Glomerular visceral epithelial cell (primary cell): ENCODE data around the gene EXOC4.
"Not testable (repeated sequence)": the region's sequence is repeated elsewhere in the genome, so short reads cannot be mapped to it uniquely, and the experiment has no call there.

Experiments
- DNase-seq: peaks from one replicate; pipeline ENCODE4 v3.0.0-alpha.2; 2016; ENCODE audit errors: extremely low spot score

Gene EXOC4

GRCh38 chr7:133863362-133864061, 610.6 kb downstream of the EXOC4 start:
- no peak for DNase-seq

DNA sequence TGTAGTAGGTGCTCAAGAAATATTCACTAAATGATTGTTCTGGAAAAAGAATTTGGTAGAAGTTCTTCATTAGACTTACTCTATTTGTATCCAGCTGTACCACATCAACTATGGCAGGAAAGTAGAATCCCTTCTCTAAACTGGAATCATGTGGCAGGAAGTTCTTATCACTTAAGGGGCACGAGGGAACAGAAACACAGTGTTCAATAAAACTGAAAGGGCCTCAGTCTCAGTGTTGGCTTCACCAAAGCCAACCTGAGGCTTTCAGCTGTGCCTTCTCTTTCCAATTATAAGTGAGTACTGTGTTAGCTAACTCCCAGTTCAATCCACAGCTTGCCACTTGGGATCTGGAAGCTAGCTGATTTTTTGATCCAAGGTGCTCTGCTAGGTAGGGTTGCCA, 616.7 kb downstream of the EXOC4 start:
- DNase-seq, result no peak

GRCh38 chr7:133871757-133872156, 618.9 kb downstream of the EXOC4 start:
- no peak for DNase-seq

- no peak for DNase-seq
These were observed 620.3 kb downstream of the EXOC4 start for GRCh38 chr7:133873187-133873586.

- DNase-seq, result no peak
These were observed 620.8 kb downstream of the EXOC4 start for GRCh38 chr7:133873631-133874030.

DNA sequence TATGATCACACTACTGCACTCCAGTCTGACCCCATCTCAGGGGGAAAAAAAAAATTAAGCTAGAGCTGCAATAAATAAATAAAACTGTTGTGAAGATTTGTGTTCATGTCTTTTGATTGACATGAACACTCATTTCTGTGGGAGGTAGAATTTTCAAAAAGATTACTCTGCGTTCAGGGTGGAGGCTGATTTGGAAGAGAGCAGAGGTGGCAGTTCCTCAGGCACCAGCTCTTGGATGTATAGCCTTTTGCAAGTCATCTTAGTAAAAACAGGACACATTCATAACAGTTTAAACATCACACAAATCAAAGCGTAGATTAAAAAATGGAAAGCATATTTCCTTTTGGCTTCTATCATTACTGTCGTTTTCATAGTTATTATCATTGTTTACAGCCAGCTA, 630.7 kb downstream of the EXOC4 start:
- DNase-seq, result no peak

- DNase-seq, result no peak
These were observed 632.3 kb downstream of the EXOC4 start for GRCh38 chr7:133885213-133885612.

DNA sequence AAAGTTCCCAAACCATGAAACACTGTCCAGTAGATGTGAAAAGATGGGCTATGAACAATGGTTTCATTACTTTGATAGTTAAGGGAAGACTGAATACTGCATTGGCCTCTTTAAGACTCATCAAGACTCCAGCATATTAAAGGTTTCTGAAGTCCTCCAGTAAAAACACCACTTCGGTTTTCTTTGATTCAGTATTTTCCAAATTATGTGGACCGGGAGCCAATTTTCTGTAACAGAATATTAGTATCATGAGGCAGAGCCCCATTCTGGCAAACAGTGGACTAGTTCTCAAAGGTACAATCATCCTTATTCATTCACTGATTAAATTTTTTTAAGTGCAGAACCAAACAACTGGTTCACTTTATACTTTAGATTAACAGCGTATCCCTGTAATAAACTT, 633.2 kb downstream of the EXOC4 start:
- no peak for DNase-seq

- no peak for DNase-seq
These were observed 633.9 kb downstream of the EXOC4 start for GRCh38 chr7:133886797-133887196.

- DNase-seq, result no peak
These were observed 634.6 kb downstream of the EXOC4 start for GRCh38 chr7:133887459-133887858.

DNA sequence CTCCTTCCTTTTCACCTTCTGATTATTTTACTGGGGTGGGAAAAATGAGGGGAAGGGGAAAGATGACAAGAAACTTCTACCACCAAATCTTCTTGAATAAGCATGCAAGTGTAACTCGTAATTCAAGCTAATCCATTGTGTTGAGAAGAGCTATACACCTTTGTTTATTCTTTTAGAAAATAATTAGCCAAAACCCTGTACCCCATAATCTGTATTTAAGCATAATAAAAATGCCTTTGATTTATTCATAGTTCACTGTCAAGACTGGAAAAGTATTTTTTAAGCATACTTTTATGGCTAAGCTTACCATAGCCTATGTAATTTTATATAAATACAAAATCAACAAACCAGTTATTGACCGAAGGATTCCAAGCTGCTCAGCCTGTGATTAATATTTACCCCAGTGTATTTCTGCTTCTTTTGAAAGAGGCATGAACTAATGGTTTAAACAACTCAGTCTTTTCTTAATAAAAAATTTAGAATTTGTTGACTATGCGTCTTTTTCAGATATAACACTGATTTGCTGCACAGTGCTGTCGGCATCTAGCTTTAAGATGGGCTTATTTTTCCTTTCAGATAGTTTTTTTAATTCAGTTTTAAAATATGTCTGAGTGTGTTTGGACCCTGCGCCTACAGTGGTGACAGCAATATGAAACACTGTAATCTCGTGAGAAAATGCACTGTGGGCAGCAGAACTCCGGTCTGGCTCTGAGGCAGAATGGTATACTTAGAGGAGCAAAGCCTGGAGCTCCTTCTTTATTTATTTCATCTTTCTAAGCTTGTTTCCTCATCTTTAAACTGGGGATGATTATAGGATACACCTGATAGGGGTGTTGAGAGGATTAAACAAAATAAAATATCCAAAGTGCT, 635.4 kb downstream of the EXOC4 start:
- DNase-seq, result no peak

DNA sequence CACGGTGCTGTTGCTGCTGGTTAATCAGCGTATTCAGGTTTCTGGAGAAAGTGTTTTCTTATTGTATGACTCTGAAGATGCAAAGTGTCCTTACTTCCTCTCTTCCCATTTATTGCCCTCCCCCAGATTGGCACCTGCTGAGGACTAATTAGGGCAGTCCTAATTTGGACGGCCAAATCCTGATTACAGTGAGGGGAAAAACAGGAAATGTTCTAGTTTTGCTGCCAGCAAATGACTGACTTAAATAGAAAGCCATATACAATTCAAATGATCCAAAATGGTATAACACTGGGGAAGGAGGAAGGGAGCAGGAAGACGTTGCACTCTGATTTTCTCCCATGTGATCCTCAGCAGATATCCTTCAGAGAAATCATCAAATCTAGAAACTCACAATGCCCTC, 651.9 kb downstream of the EXOC4 start:
- DNase-seq, result no peak

DNA sequence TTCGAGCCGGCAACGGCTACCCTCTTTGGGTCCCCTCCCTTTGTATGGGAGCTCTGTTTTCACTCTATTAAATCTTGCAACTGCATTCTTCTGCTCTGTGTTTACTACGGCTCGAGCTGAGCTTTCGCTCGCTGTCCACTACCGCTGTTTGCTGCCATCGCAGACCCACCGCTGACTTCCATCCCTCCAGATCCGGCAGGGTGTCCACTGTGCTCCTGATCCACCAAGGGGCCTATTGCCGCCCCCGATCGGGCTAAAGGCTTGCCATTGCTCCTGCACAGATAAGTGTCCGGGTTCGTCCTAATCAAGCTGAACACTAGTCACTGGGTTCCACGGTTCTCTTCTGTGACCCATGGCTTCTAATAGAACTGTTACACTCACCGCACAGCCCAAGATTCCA, 653.7 kb downstream of the EXOC4 start:
- not testable (repeated sequence) for DNase-seq

DNA sequence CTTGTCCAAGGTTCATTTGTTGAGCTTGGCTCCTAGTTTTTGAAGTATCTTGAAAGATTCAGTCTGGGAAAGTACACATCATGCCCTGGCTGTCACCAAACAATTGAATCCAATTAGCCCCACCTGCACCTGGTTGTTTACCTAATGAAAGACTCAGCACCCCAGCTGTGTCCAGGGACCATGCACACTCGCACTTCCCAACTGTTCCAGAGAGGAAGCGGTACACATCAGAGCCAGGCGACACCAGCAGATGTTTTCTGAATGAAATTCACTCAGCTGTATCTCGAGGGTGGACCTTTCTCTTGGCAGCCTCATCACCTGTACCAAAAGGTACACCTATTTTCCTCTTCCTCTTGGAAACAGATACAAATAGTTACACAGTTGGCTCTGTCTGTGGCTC, 657.9 kb downstream of the EXOC4 start:
- no peak for DNase-seq

DNA sequence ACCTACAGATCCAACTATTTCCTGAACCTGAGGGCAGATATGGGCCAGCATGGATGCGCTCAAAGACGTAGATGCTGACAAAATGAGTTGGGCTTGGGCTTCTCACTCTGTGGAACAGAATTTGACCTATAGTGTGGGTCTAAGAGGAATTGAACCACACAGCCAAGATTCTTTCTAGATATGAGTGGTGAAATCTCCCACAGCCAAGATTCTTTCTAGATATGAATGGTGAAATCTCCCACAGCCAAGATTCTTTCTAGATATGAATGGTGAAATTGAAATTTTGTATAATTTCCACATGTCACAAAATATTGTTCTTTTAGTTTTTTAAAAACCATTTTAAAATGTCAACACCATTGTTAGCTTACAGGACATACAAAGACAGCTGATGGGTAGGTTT, 658.8 kb downstream of the EXOC4 start:
- DNase-seq, result no peak

- peak; percentile 27 for DNase-seq
These were observed 660.2 kb downstream of the EXOC4 start for GRCh38 chr7:133912916-133913697.

DNA sequence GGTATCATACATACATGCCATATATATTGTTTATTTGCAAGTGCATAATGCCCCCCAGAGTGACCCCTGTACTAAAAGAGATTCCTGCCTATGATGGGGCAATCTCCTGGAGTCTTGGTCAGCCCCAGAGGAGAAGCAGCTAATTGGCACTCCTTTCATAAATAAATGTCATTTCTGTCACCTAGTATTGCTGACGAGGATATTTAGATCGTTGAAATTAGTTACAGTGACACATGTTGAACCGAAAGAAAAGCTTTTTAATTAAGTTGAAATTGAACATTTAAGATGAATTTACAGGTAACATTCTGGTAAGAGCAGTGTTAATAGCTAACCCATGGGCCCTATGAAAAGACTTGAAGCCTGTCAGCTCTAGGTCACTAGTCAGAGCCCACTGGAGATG, 663.7 kb downstream of the EXOC4 start:
- no peak for DNase-seq

DNA sequence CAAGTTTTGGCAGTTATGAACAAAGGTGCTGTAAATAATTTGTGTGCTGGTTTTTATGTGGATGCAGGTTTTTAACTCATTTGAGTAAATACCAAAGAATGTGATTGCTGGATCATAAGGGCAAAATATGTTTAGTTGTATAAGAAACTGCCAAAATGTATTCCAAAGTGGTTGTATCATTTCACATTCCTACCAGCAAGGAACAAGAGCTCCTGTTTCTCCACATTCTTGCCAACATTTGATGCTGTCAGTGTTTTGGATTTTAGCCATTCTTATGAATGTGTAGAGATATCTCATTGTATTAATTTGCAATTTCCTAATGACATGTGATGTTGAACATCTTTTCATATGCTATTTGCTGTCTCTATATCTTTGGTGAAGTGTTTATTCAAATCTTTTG, 666.9 kb downstream of the EXOC4 start:
- no peak for DNase-seq

DNA sequence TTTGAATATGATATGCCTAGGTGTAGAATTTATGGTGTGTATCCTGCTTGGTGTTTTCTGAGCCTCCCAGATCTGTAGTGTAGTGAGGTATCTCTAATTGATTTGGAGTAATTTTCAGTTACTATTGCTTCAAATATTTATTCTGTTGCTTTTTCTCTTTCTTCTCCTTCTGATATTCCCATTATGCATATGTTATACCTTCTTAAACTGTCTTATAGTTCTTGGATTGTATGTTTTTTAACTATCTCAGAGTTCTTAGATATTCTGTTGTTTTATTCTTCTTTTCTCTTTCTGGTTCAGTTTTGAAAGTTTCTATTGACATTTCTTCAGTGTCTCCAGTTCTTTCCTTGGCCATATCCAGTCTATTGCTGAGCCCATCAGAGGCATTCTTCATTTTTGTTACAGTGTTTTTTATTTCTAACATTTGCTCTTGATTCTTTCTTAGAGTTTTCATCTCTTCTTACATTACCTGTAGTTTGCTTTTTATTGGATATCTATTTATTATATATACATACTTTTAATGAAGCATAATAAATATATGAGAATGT, 668.8 kb downstream of the EXOC4 start:
- DNase-seq, result no peak

DNA sequence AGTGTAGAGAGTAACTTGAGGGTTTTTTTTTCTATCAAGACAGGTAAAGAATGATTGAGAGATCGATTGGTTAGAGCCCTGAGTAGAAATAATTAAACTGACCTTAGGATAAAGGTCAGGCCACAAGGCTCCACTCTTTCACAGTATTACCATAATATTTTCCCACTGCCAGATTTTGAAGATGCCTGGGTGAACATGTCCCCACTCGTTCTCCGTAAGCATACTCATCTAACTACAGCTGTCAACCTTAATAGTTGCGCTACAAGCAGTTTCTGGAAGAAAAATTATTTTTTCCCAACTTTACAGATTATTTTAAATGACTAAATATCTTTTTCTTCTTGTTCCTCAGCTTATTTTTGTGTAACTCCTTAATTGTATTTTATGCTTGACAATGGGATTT, 671.1 kb downstream of the EXOC4 start:
- no peak for DNase-seq

DNA sequence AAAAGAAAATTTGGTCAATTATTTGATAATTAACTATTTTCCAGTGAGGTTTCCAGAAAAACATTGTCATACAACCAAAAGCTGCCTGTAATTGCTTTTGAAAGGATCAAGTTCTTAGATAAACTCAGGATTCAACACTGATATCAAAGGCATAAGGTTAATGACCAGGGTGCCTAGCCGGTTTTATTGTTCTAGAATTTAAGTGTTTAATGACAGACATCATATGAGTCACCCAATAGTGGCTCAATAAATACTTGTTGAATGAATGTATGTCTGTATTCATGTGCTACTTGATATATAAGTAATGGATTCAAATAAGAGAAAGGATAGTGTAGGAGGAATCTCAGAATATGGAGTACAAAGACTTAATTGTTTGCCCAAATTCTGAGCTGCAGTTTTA, 678.2 kb downstream of the EXOC4 start:
- DNase-seq, result no peak

- DNase-seq, result no peak
These were observed 679.7 kb downstream of the EXOC4 start for GRCh38 chr7:133932591-133932990.
